ENCODE data around the gene CYP46A1.

DNA sequence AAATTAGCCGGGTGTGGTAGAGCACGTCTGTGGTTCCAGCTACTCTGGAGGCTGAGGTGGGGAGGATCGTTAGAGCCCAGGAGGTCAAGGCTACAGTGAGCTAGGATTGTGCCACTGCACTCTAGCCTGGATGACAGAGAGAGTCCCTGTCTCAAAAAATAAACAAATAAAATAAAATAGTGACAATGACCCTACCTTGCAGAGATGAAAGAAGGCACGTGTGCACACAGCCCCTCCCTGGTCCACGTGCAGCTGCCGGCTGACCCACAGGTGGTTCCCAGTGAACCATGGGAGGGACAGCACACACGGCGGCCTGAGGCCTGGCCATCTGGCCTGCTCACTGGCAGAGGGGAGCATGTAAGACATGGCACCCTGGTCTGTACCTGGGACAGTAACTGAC lies 34.5 kb upstream of the CYP46A1 start:
- TF ChIP-seq TCF7L2 (IDR thresholded peaks at IDR 0.05; ENCODE audit: borderline replicate concordance, low read depth, low read length) = no peak
- no peak for TF ChIP-seq YY1 (tag by site-specific recombination; IDR thresholded peaks at IDR 0.05)
- TF ChIP-seq, protein P1, sequence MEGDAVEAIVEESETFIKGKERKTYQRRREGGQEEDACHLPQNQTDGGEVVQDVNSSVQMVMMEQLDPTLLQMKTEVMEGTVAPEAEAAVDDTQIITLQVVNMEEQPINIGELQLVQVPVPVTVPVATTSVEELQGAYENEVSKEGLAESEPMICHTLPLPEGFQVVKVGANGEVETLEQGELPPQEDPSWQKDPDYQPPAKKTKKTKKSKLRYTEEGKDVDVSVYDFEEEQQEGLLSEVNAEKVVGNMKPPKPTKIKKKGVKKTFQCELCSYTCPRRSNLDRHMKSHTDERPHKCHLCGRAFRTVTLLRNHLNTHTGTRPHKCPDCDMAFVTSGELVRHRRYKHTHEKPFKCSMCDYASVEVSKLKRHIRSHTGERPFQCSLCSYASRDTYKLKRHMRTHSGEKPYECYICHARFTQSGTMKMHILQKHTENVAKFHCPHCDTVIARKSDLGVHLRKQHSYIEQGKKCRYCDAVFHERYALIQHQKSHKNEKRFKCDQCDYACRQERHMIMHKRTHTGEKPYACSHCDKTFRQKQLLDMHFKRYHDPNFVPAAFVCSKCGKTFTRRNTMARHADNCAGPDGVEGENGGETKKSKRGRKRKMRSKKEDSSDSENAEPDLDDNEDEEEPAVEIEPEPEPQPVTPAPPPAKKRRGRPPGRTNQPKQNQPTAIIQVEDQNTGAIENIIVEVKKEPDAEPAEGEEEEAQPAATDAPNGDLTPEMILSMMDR (tag by site-specific recombination; IDR thresholded peaks at IDR 0.05) = no peak
- TF ChIP-seq, protein P2, sequence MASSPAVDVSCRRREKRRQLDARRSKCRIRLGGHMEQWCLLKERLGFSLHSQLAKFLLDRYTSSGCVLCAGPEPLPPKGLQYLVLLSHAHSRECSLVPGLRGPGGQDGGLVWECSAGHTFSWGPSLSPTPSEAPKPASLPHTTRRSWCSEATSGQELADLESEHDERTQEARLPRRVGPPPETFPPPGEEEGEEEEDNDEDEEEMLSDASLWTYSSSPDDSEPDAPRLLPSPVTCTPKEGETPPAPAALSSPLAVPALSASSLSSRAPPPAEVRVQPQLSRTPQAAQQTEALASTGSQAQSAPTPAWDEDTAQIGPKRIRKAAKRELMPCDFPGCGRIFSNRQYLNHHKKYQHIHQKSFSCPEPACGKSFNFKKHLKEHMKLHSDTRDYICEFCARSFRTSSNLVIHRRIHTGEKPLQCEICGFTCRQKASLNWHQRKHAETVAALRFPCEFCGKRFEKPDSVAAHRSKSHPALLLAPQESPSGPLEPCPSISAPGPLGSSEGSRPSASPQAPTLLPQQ (tag by site-specific recombination; IDR thresholded peaks at IDR 0.05) = no peak
- no peak for TF ChIP-seq ZBTB1 (tag by site-specific recombination; IDR thresholded peaks at IDR 0.05)
- TF ChIP-seq ZNF658 (tag by site-specific recombination; IDR thresholded peaks at IDR 0.05) = no peak
- TF ChIP-seq SP7 (tag by site-specific recombination; IDR thresholded peaks at IDR 0.05) = no peak
- no peak for TF ChIP-seq ZNF777 (tag by site-specific recombination; IDR thresholded peaks at IDR 0.05; ENCODE audit: borderline replicate concordance)
- TF ChIP-seq, protein P3, sequence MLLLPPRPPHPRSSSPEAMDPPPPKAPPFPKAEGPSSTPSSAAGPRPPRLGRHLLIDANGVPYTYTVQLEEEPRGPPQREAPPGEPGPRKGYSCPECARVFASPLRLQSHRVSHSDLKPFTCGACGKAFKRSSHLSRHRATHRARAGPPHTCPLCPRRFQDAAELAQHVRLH (tag by site-specific recombination; IDR thresholded peaks at IDR 0.05) = no peak
- no peak for TF ChIP-seq ZNF266 (tag by site-specific recombination; IDR thresholded peaks at IDR 0.05; ENCODE audit: low read depth)
- no peak for TF ChIP-seq ZNF114 (tag by site-specific recombination; IDR thresholded peaks at IDR 0.05)
- TF ChIP-seq, protein P4, sequence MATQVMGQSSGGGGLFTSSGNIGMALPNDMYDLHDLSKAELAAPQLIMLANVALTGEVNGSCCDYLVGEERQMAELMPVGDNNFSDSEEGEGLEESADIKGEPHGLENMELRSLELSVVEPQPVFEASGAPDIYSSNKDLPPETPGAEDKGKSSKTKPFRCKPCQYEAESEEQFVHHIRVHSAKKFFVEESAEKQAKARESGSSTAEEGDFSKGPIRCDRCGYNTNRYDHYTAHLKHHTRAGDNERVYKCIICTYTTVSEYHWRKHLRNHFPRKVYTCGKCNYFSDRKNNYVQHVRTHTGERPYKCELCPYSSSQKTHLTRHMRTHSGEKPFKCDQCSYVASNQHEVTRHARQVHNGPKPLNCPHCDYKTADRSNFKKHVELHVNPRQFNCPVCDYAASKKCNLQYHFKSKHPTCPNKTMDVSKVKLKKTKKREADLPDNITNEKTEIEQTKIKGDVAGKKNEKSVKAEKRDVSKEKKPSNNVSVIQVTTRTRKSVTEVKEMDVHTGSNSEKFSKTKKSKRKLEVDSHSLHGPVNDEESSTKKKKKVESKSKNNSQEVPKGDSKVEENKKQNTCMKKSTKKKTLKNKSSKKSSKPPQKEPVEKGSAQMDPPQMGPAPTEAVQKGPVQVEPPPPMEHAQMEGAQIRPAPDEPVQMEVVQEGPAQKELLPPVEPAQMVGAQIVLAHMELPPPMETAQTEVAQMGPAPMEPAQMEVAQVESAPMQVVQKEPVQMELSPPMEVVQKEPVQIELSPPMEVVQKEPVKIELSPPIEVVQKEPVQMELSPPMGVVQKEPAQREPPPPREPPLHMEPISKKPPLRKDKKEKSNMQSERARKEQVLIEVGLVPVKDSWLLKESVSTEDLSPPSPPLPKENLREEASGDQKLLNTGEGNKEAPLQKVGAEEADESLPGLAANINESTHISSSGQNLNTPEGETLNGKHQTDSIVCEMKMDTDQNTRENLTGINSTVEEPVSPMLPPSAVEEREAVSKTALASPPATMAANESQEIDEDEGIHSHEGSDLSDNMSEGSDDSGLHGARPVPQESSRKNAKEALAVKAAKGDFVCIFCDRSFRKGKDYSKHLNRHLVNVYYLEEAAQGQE (tag by site-specific recombination; IDR thresholded peaks at IDR 0.05) = no peak
- TF ChIP-seq ZBTB48 (tag by site-specific recombination; IDR thresholded peaks at IDR 0.05) = no peak
